PFSK-1 (cell line): ENCODE data around the gene MLF1.

Experiments used
- POLR2AphosphoS5 ChIP-seq: IDR thresholded peaks from 2 replicates; pipeline ENCODE4 v1.6.1; 2012; ENCODE audit warnings: low read depth, mild to moderate bottlenecking, control low read depth, low read length, moderate library complexity
- REST ChIP-seq, 2 experiments: IDR thresholded peaks; 2 replicates each; pipeline versions ENCODE4 v1.6.1 to v1.8.0; 2011 to 2012; ENCODE audit warnings: low read depth in 2 of 2, low read length in 2 of 2, control low read depth in 1 of 2, inconsistent platforms in 1 of 2, mild to moderate bottlenecking in 1 of 2, moderate library complexity in 1 of 2; ENCODE audit not compliant: insufficient read depth in 1 of 2
- SIN3A ChIP-seq: IDR thresholded peaks from 2 replicates; pipeline ENCODE4 v1.6.1; 2012; ENCODE audit warnings: mild to moderate bottlenecking, low read length, moderate library complexity, borderline replicate concordance; ENCODE audit not compliant: insufficient read depth
- TAF1 ChIP-seq: IDR thresholded peaks from 2 replicates; pipeline ENCODE4 v1.6.1; 2012; ENCODE audit warnings: low read length, control low read depth, borderline replicate concordance; ENCODE audit not compliant: insufficient read depth

GRCh38 chr3:158642005-158642404 lies 71.0 kb downstream of the MLF1 start:
- TF ChIP-seq SIN3A (no peak), TAF1 (no peak), POLR2AphosphoS5 (no peak), REST (IDR thresholded peaks at IDR 0.05; ENCODE audit: insufficient read depth in 1 of 2, low read depth in 2 of 2, low read length in 2 of 2) (no peak)
